GM18507 (cell line): Measurements from ENCODE around the gene KLC1.

Source experiments
- DNase-seq: peaks from one replicate; pipeline ENCODE4 v3.0.0; 2011; ENCODE audit warnings: low read depth; ENCODE audit not compliant: insufficient read length; ENCODE audit errors: extremely low spot score
- FAIRE-seq: peaks from 2 replicates; lab custom pipeline; 2011; peaks lifted over from hg19 to GRCh38; lab: Jason Lieb, UNC

KLC1 gene

GRCh38 chr14:103654619-103655018 is 25.6 kb downstream of the KLC1 start:
- DNase-seq (no peak), FAIRE-seq (no peak)

- DNase-seq = no peak
- no peak for FAIRE-seq
Measured at GRCh38 chr14:103656031-103656755, 27.2 kb downstream of the KLC1 start.

- DNase-seq (no peak), FAIRE-seq (no peak)
Measured at GRCh38 chr14:103656756-103657133, 27.7 kb downstream of the KLC1 start.

GRCh38 chr14:103657471-103657870 is 28.5 kb downstream of the KLC1 start:
- FAIRE-seq (no peak), DNase-seq (no peak)

GRCh38 chr14:103659631-103660030 is 30.6 kb downstream of the KLC1 start:
- FAIRE-seq = no peak
- DNase-seq = no peak

GRCh38 chr14:103662029-103662428 is 33.0 kb downstream of the KLC1 start:
- no peak for DNase-seq
- no peak for FAIRE-seq

- FAIRE-seq = no peak
- DNase-seq = no peak
Measured at GRCh38 chr14:103662591-103662990, 33.6 kb downstream of the KLC1 start.

GRCh38 chr14:103663506-103663905 is 34.5 kb downstream of the KLC1 start:
- DNase-seq (no peak), FAIRE-seq (no peak)

- no peak for DNase-seq
- FAIRE-seq = no peak
Measured at GRCh38 chr14:103667671-103668070, 38.7 kb downstream of the KLC1 start.

- DNase-seq = no peak
Measured at GRCh38 chr14:103668117-103668516, 39.1 kb downstream of the KLC1 start.

GRCh38 chr14:103669370-103669769 is 40.4 kb downstream of the KLC1 start:
- DNase-seq (no peak), FAIRE-seq (no peak)

More at GRCh38 chr14:103668117-103668516, 39.1 kb downstream of the KLC1 start:
- FAIRE-seq = no peak

GRCh38 chr14:103671911-103672310 is 42.9 kb downstream of the KLC1 start:
- FAIRE-seq (no peak), DNase-seq (no peak)

GRCh38 chr14:103675957-103676356 is 46.9 kb downstream of the KLC1 start:
- DNase-seq (no peak), FAIRE-seq (no peak)

GRCh38 chr14:103676881-103677675 is 48.1 kb downstream of the KLC1 start:
- FAIRE-seq (no peak), DNase-seq (no peak)

GRCh38 chr14:103679351-103679750 is 50.3 kb downstream of the KLC1 start:
- peak; percentile 64 for DNase-seq
- FAIRE-seq = peak; percentile 85

- no peak for FAIRE-seq
- no peak for DNase-seq
Measured at GRCh38 chr14:103680491-103681231, 51.6 kb downstream of the KLC1 start.

- no peak for FAIRE-seq
Measured at GRCh38 chr14:103683139-103683538, 54.1 kb downstream of the KLC1 start.

GRCh38 chr14:103684471-103684870 is 55.5 kb downstream of the KLC1 start:
- no peak for FAIRE-seq
- DNase-seq = no peak

More at GRCh38 chr14:103683139-103683538, 54.1 kb downstream of the KLC1 start:
- DNase-seq = no peak

GRCh38 chr14:103684871-103685270 is 55.9 kb downstream of the KLC1 start:
- DNase-seq (no peak), FAIRE-seq (no peak)
